ENCODE results near the gene CYGB.

DNA sequence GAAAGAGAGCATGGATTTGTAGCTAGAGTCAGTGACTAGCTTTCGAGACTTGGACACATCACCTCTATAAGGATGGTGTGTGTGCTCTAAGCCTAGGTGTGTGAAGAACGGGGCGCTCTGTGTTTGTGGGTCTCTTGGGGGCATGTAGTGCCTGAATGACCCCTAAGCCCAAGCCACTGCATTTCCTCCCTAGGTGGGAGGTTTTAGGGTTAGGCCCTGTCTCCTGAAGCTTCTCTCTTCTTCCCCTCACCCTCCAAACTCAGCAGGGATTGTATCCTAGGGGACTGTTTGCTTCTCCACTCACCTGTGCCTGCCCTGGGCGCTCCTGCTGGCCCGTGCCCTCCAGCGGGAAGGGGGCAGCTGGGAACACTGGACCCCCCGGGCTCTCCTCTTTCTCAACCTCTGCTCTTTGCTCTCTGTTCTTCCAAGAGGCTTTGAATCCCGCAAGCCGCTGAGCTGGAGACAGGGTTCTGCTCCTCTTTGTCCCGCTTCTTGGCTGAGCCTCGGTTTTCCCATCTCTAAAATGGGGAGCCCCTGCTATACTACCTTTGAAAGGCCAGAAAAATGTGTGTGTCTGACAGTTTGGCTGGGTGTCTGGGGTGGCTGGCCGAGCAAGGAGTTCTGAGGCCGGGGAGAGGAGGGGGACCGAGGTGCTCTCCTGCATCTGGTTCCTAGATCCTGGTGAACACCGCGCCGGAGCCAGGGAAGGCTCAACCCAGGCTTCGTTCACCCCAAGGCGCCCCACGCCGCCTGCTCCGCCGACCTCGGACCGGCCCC lies 810 bp downstream of the CYGB start:
- TF ChIP-seq, protein P1, sequence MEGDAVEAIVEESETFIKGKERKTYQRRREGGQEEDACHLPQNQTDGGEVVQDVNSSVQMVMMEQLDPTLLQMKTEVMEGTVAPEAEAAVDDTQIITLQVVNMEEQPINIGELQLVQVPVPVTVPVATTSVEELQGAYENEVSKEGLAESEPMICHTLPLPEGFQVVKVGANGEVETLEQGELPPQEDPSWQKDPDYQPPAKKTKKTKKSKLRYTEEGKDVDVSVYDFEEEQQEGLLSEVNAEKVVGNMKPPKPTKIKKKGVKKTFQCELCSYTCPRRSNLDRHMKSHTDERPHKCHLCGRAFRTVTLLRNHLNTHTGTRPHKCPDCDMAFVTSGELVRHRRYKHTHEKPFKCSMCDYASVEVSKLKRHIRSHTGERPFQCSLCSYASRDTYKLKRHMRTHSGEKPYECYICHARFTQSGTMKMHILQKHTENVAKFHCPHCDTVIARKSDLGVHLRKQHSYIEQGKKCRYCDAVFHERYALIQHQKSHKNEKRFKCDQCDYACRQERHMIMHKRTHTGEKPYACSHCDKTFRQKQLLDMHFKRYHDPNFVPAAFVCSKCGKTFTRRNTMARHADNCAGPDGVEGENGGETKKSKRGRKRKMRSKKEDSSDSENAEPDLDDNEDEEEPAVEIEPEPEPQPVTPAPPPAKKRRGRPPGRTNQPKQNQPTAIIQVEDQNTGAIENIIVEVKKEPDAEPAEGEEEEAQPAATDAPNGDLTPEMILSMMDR (IDR thresholded peaks at IDR 0.05), result no peak
- no peak for TF ChIP-seq POLR2A (IDR thresholded peaks at IDR 0.05)
